H9 (cell line): ENCODE results near the gene C3orf38. TPM values are rescaled to one million over a fixed set of nuclear protein-coding genes. Genes with fewer than 3 reads are reported as not detected.

ENCODE experiments used
- DNase-seq: peaks from one replicate; pipeline ENCODE4 v3.0.0-alpha.2; 2017
- H2AFZ ChIP-seq: one replicate; pipeline ENCODE4 v1.6.1; 2013; ENCODE audit warnings: mild to moderate bottlenecking, low read length, control low read depth, moderate library complexity
- H2AK5ac ChIP-seq: 2 replicates; pipeline ENCODE4 v1.6.1; 2013; ENCODE audit warnings: low read length, control low read depth, mixed read lengths; ENCODE audit not compliant: insufficient read length
- H2BK120ac ChIP-seq: one replicate; pipeline ENCODE4 v1.6.1; 2013; ENCODE audit warnings: low read depth, mild to moderate bottlenecking, low read length, control low read depth, inconsistent platforms; ENCODE audit not compliant: poor library complexity, severe bottlenecking
- H2BK12ac ChIP-seq: 2 replicates; pipeline ENCODE4 v1.6.1; 2013; ENCODE audit warnings: low read length, control low read depth, mixed read lengths, low read depth; ENCODE audit not compliant: insufficient read length
- H2BK15ac ChIP-seq: 2 replicates; pipeline ENCODE4 v1.6.1; 2013; ENCODE audit warnings: low read depth, low read length, control low read depth
- H2BK20ac ChIP-seq: one replicate; pipeline ENCODE4 v1.6.1; 2013; ENCODE audit warnings: low read depth, mild to moderate bottlenecking, low read length, control low read depth, inconsistent platforms; ENCODE audit not compliant: poor library complexity, severe bottlenecking
- H2BK5ac ChIP-seq: 2 replicates; pipeline ENCODE4 v1.6.1; 2013; ENCODE audit warnings: low read length, control low read depth, mixed read lengths; ENCODE audit not compliant: insufficient read length
- H3K14ac ChIP-seq: 2 replicates; pipeline ENCODE4 v1.6.1; 2013; ENCODE audit warnings: low read length, control low read depth; ENCODE audit not compliant: insufficient read depth
- H3K18ac ChIP-seq: 2 replicates; pipeline ENCODE4 v1.6.1; 2013; ENCODE audit warnings: low read depth, mild to moderate bottlenecking, mixed read lengths, low read length, control low read depth; ENCODE audit not compliant: insufficient read length
- H3K23ac ChIP-seq: 2 replicates; pipeline ENCODE4 v1.6.1; 2013; ENCODE audit warnings: low read length, control low read depth, mixed read lengths, low read depth; ENCODE audit not compliant: insufficient read length
- H3K23me2 ChIP-seq: 2 replicates; pipeline ENCODE4 v1.6.1; 2013; ENCODE audit warnings: low read depth, mild to moderate bottlenecking, mixed read lengths, low read length, control low read depth; ENCODE audit not compliant: insufficient read length, poor library complexity, severe bottlenecking
- H3K27ac ChIP-seq: 2 replicates; pipeline ENCODE4 v1.5.1; 2013; ENCODE audit warnings: low read length, control low read depth, mixed read lengths, low read depth; ENCODE audit not compliant: insufficient read length
- H3K27me3 ChIP-seq: 2 replicates; pipeline ENCODE4 v1.6.1; 2013; ENCODE audit warnings: low read length, control low read depth, inconsistent platforms; ENCODE audit not compliant: insufficient read depth
- H3K4ac ChIP-seq: 2 replicates; pipeline ENCODE4 v1.6.1; 2013; ENCODE audit warnings: low read depth, mild to moderate bottlenecking, control low read depth, inconsistent platforms, low read length, moderate library complexity
- H3K4me1 ChIP-seq: 2 replicates; pipeline ENCODE4 v1.6.1; 2013; ENCODE audit warnings: low read length, control low read depth, inconsistent platforms; ENCODE audit not compliant: insufficient read depth
- H3K4me2 ChIP-seq: 2 replicates; pipeline ENCODE4 v1.6.1; 2013; ENCODE audit warnings: low read length, control low read depth, mixed read lengths; ENCODE audit not compliant: insufficient read length, insufficient read depth
- H3K56ac ChIP-seq: 2 replicates; pipeline ENCODE4 v1.6.1; 2013; ENCODE audit warnings: low read depth, mild to moderate bottlenecking, mixed read lengths, low read length, control low read depth; ENCODE audit not compliant: insufficient read length
- H3K79me1 ChIP-seq: 2 replicates; pipeline ENCODE4 v1.6.1; 2013; ENCODE audit warnings: low read depth, mild to moderate bottlenecking, moderate library complexity, low read length, control low read depth, inconsistent platforms; ENCODE audit not compliant: insufficient read depth, poor library complexity, severe bottlenecking
- H3K79me2 ChIP-seq: 2 replicates; pipeline ENCODE4 v1.6.1; 2013; ENCODE audit warnings: low read length, control low read depth, inconsistent platforms; ENCODE audit not compliant: insufficient read depth
- H3K9ac ChIP-seq: 2 replicates; pipeline ENCODE4 v1.6.1; 2013; ENCODE audit warnings: low read length, control low read depth, mixed read lengths; ENCODE audit not compliant: insufficient read length; ENCODE audit errors: extremely low read depth
- H3K9me3 ChIP-seq: one replicate; pipeline ENCODE4 v1.6.1; 2013; ENCODE audit warnings: low read depth, low read length, inconsistent platforms; ENCODE audit not compliant: control insufficient read depth
- H3T11ph ChIP-seq: one replicate; pipeline ENCODE4 v1.6.1; 2013; ENCODE audit warnings: mild to moderate bottlenecking, low read length, control low read depth, inconsistent platforms
- H4K20me1 ChIP-seq: one replicate; pipeline ENCODE4 v1.6.1; 2013; ENCODE audit not compliant: control insufficient read depth, insufficient read length, insufficient read depth
- H4K5ac ChIP-seq: 2 replicates; pipeline ENCODE4 v1.6.1; 2013; ENCODE audit warnings: low read depth, mild to moderate bottlenecking, mixed read lengths, low read length, control low read depth; ENCODE audit not compliant: insufficient read length
- H4K8ac ChIP-seq: replicated peaks from 2 replicates; pipeline ENCODE4 v1.6.1; 2013; ENCODE audit warnings: low read length, control low read depth, mixed read lengths, low read depth; ENCODE audit not compliant: insufficient read length
- H4K91ac ChIP-seq: 2 replicates; pipeline ENCODE4 v1.6.1; 2013; ENCODE audit warnings: low read depth, mild to moderate bottlenecking, moderate library complexity, mixed read lengths, low read length, control low read depth; ENCODE audit not compliant: insufficient read length
- H3K27ac Mint-ChIP-seq, 3 experiments: 2 replicates in 2 of 3; 3 replicates in 1 of 3; pipeline ENCODE4 v1.8.0; 2020 to 2021; ENCODE audit warnings: mixed read lengths in 3 of 3, mild to moderate bottlenecking in 1 of 3, moderate library complexity in 1 of 3
- H3K27me3 Mint-ChIP-seq: 2 replicates; pipeline ENCODE4 v1.8.0; 2021; ENCODE audit warnings: low read depth, mild to moderate bottlenecking, moderate library complexity, mixed read lengths
- H3K36me3 Mint-ChIP-seq, 3 experiments: 2 replicates in 2 of 3; 3 replicates in 1 of 3; pipeline ENCODE4 v1.8.0; 2020 to 2021; ENCODE audit warnings: low read depth in 3 of 3, mixed read lengths in 3 of 3; ENCODE audit not compliant: insufficient read depth in 1 of 3
- H3K4me1 Mint-ChIP-seq, 2 experiments: 2 replicates each; pipeline ENCODE4 v1.8.0; 2020; ENCODE audit warnings: mixed read lengths in 2 of 2
- H3K4me3 Mint-ChIP-seq, 2 experiments: 2 replicates in 1 of 2; 3 replicates in 1 of 2; pipeline ENCODE4 v1.8.0; 2020 to 2021; ENCODE audit warnings: mild to moderate bottlenecking in 2 of 2, mixed read lengths in 2 of 2, moderate library complexity in 1 of 2
- H3K9me3 Mint-ChIP-seq, 2 experiments: 2 replicates in 1 of 2; 3 replicates in 1 of 2; pipeline ENCODE4 v1.8.0; 2020; ENCODE audit warnings: mild to moderate bottlenecking in 2 of 2, mixed read lengths in 2 of 2, moderate library complexity in 1 of 2
- WGBS: extraction: QIAGEN DNeasy Blood & Tissue Kit; methylation state at CpG from one replicate; pipeline ENCODE4 v1.1.7; 2013; ENCODE audit warnings: missing lambda C conversion rate, low lambda C conversion rate, mixed read lengths; ENCODE audit not compliant: insufficient read length; ENCODE audit errors: extremely low coverage; 5-methylcytosine and 5-hydroxymethylcytosine counted together
- total RNA-seq: library from RNA; stranded (reverse); gene quantifications from 2 replicates; pipeline ENCODE4 v1.2.1, GENCODE V29; 2021
- TF ChIP-seq, protein P1 (sequence below): fragments of 200-600 bp; sonication (generic); conservative IDR thresholded peaks from 3 replicates; pipeline ENCODE4 v1.8.0; 2021; ENCODE audit warnings: antibody characterized with exemption, mild to moderate bottlenecking

Gene C3orf38
- total RNA-seq, 1 experiment from 2014 or later = 36.6 TPM

DNA sequence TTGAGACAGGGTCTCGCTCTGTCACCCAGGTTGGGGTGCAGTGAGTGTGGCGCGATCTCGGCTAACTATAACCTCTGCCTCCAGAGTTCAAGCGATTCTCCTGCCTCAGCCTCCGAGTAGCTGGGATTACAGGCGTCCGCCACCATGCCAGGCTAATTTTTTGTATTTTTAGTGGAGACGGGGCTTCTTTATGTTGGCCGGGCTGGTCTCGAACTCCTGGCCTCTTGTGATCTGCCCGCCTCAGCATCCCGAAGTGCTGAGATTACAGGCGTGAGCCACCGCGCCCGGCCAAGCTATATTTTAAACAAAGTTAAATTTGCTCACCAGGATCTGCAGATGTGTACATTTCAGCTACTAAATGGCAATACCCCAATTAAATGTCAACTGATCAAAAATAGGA lies 1.1 kb upstream of the C3orf38 start:
- no peak overlapping the region for H3K27ac ChIP-seq
- Mint-ChIP-seq H3K4me1 (peaks cover 18 to 23% of the 10 kb centered on the region in 2 experiments), H3K9me3 (no peaks in the 10 kb centered on the region; a peak in 1 of 5 replicates), H3K27me3 (no peaks in the 10 kb centered on the region; the same call in 1 of the 2 replicates), H3K36me3 (peaks cover 4 to 14% (median 10%) of the 10 kb centered on the region in 3 experiments; a peak in 6 of 7 replicates), H3K27ac (peak overlapping the region; percentile 98 to 99 (median 99); a peak in 5 of 7 replicates), H3K4me3 (peak overlapping the region; percentile 95 to 96)
- H3K18ac ChIP-seq = no peak overlapping the region
- TF ChIP-seq, protein P1, sequence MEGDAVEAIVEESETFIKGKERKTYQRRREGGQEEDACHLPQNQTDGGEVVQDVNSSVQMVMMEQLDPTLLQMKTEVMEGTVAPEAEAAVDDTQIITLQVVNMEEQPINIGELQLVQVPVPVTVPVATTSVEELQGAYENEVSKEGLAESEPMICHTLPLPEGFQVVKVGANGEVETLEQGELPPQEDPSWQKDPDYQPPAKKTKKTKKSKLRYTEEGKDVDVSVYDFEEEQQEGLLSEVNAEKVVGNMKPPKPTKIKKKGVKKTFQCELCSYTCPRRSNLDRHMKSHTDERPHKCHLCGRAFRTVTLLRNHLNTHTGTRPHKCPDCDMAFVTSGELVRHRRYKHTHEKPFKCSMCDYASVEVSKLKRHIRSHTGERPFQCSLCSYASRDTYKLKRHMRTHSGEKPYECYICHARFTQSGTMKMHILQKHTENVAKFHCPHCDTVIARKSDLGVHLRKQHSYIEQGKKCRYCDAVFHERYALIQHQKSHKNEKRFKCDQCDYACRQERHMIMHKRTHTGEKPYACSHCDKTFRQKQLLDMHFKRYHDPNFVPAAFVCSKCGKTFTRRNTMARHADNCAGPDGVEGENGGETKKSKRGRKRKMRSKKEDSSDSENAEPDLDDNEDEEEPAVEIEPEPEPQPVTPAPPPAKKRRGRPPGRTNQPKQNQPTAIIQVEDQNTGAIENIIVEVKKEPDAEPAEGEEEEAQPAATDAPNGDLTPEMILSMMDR = no peak
- no peaks in the 10 kb centered on the region for H3K79me1 ChIP-seq
- H2AFZ ChIP-seq = no peak overlapping the region
- H3K4me2 ChIP-seq = peak overlapping the region; percentile 70
- no peak overlapping the region for H2BK15ac ChIP-seq
- no peak overlapping the region for H3T11ph ChIP-seq
- no CpG with 5 or more reads among the region's 17 CpGs for WGBS
- H3K23ac ChIP-seq = no peak overlapping the region
- no peak overlapping the region for H2BK120ac ChIP-seq
- H3K9me3 ChIP-seq = no peaks in the 10 kb centered on the region
- no peaks in the 10 kb centered on the region for H3K27me3 ChIP-seq
- no peak overlapping the region for H3K14ac ChIP-seq
- H3K23me2 ChIP-seq = no peaks in the 10 kb centered on the region
- no peak overlapping the region for H3K56ac ChIP-seq
- no peak overlapping the region for H4K8ac ChIP-seq
- no peak overlapping the region for H2BK20ac ChIP-seq
- no peak overlapping the region for H2BK12ac ChIP-seq
- no peak overlapping the region for H2AK5ac ChIP-seq
- no peak overlapping the region for H4K91ac ChIP-seq
- peaks cover 17% of the 10 kb centered on the region; the same call in 1 of the 2 replicates for H3K79me2 ChIP-seq
- DNase-seq = no peak
- H4K20me1 ChIP-seq = no peaks in the 10 kb centered on the region
- H3K4me1 ChIP-seq = no peaks in the 10 kb centered on the region
- H3K4ac ChIP-seq = no peak overlapping the region
- no peak overlapping the region for H2BK5ac ChIP-seq
- H3K9ac ChIP-seq = peak overlapping the region; percentile 94
- no peak overlapping the region for H4K5ac ChIP-seq
